GM12878 (cell line): ENCODE data around the gene TMEM86B.

Experiments
- EZH2 ChIP-seq: IDR thresholded peaks from 2 replicates; pipeline ENCODE4 v1.6.1; 2012; ENCODE audit warnings: low read depth, mild to moderate bottlenecking, control low read depth, inconsistent platforms, low read length, borderline replicate concordance; ENCODE audit not compliant: control insufficient read depth
- HCFC1 ChIP-seq: fragments of 150-350 bp; IDR thresholded peaks from 2 replicates; pipeline ENCODE4 v1.6.1; 2014; ENCODE audit warnings: low read length
- NR2C2 ChIP-seq: IDR thresholded peaks from 2 replicates; pipeline ENCODE4 v1.6.1; 2011; ENCODE audit warnings: borderline replicate concordance, low read depth; ENCODE audit not compliant: control insufficient read depth, insufficient read length
- PAX5 ChIP-seq: IDR thresholded peaks from 2 replicates; pipeline ENCODE4 v1.6.1; 2011; ENCODE audit warnings: low read depth, low read length, borderline replicate concordance
- REST ChIP-seq: IDR thresholded peaks from 2 replicates; pipeline ENCODE4 v1.6.1; 2012; ENCODE audit warnings: mild to moderate bottlenecking, low read depth, low read length
- ZNF24 ChIP-seq: fragments of 450-650 bp; IDR thresholded peaks from 2 replicates; pipeline ENCODE4 v1.6.1; 2017; ENCODE audit warnings: antibody characterized with exemption, mild to moderate bottlenecking
- TF ChIP-seq, protein P1 (sequence below), 3 experiments: IDR thresholded peaks in 2 of 3; conservative IDR thresholded peaks in 1 of 3; 2 replicates each; pipeline ENCODE4 v1.5.1; 2011; ENCODE audit warnings: low read depth in 3 of 3, low read length in 3 of 3, mild to moderate bottlenecking in 3 of 3, control low read depth in 2 of 3, moderate library complexity in 2 of 3, inconsistent platforms in 1 of 3, mixed read lengths in 1 of 3; ENCODE audit not compliant: control insufficient read depth in 2 of 3, insufficient read depth in 1 of 3; ENCODE audit errors: extremely low read depth in 1 of 3

GRCh38 chr19:55239004-55239403 is 10.4 kb upstream of the TMEM86B start:
- TF ChIP-seq, protein P1, sequence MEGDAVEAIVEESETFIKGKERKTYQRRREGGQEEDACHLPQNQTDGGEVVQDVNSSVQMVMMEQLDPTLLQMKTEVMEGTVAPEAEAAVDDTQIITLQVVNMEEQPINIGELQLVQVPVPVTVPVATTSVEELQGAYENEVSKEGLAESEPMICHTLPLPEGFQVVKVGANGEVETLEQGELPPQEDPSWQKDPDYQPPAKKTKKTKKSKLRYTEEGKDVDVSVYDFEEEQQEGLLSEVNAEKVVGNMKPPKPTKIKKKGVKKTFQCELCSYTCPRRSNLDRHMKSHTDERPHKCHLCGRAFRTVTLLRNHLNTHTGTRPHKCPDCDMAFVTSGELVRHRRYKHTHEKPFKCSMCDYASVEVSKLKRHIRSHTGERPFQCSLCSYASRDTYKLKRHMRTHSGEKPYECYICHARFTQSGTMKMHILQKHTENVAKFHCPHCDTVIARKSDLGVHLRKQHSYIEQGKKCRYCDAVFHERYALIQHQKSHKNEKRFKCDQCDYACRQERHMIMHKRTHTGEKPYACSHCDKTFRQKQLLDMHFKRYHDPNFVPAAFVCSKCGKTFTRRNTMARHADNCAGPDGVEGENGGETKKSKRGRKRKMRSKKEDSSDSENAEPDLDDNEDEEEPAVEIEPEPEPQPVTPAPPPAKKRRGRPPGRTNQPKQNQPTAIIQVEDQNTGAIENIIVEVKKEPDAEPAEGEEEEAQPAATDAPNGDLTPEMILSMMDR (IDR thresholded peaks at IDR 0.05 in 2 of 3, conservative IDR thresholded peaks at IDR 0.05 in 1 of 3; ENCODE audit: control insufficient read depth in 2 of 3, extremely low read depth in 1 of 3, insufficient read depth in 1 of 3, low read depth in 3 of 3, low read length in 3 of 3), result no peak
- no peak for TF ChIP-seq HCFC1
- no peak for TF ChIP-seq REST
- TF ChIP-seq ZNF24, result no peak
- no peak for TF ChIP-seq EZH2
- TF ChIP-seq PAX5, result no peak
- no peak for TF ChIP-seq NR2C2
